HG03025 (cell line): ENCODE results near the gene FANCC.

Experiments used
- ATAC-seq: cut with Tn5 transposase; IDR thresholded peaks from one replicate; pipeline ENCODE4 v1.9.1; 2021; ENCODE audit warnings: mild to moderate bottlenecking, moderate library complexity; ENCODE audit not compliant: unreplicated experiment, low FRiP score

FANCC gene

GRCh38 chr9:95057101-95057500, 260.4 kb downstream of the FANCC start:
- no peak for ATAC-seq

- ATAC-seq = no peak
Observed at GRCh38 chr9:95055851-95056551, 261.5 kb downstream of the FANCC start.

GRCh38 chr9:95055334-95055850, 262.1 kb downstream of the FANCC start:
- no peak for ATAC-seq

- ATAC-seq = no peak
Observed at GRCh38 chr9:95053611-95054570, 263.6 kb downstream of the FANCC start.

- no peak for ATAC-seq
Observed at GRCh38 chr9:95049761-95050160, 267.7 kb downstream of the FANCC start.
